ENCODE measurements around the gene PHACTR3.

DNA sequence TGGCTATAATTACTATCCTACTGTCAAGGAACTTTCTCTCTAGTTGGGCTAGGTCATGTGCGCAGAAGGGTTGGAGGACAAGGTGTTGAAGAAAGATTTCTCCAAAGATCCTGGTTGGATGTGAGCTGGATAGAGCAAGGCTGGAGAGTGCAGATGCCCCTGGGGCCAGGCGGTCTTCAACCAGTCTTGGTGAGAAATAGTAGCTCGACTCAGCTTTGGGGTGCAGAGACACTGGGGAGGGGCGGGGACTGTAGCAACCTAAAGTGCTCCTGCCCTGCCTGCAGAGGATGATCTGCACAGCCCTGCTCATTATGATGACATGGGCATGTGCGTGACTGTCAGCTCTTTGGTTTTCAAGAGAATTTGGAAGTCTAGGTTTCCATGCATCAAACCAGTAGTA is 35.9 kb downstream of the PHACTR3 start:
- TF ChIP-seq, protein P1, sequence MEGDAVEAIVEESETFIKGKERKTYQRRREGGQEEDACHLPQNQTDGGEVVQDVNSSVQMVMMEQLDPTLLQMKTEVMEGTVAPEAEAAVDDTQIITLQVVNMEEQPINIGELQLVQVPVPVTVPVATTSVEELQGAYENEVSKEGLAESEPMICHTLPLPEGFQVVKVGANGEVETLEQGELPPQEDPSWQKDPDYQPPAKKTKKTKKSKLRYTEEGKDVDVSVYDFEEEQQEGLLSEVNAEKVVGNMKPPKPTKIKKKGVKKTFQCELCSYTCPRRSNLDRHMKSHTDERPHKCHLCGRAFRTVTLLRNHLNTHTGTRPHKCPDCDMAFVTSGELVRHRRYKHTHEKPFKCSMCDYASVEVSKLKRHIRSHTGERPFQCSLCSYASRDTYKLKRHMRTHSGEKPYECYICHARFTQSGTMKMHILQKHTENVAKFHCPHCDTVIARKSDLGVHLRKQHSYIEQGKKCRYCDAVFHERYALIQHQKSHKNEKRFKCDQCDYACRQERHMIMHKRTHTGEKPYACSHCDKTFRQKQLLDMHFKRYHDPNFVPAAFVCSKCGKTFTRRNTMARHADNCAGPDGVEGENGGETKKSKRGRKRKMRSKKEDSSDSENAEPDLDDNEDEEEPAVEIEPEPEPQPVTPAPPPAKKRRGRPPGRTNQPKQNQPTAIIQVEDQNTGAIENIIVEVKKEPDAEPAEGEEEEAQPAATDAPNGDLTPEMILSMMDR (IDR thresholded peaks at IDR 0.05), result no peak
- no peak for TF ChIP-seq ZFX (IDR thresholded peaks at IDR 0.05; ENCODE audit: borderline replicate concordance)
